HS-5 (cell line): ENCODE measurements around the gene BTLA.
"Not testable (repeated sequence)": the region's sequence is repeated elsewhere in the genome, so short reads cannot be mapped to it uniquely, and the experiment has no call there.

Source experiments
- DNase-seq: peaks from one replicate; pipeline ENCODE4 v3.0.0-alpha.2; 2012; ENCODE audit warnings: low read depth

BTLA gene

DNA sequence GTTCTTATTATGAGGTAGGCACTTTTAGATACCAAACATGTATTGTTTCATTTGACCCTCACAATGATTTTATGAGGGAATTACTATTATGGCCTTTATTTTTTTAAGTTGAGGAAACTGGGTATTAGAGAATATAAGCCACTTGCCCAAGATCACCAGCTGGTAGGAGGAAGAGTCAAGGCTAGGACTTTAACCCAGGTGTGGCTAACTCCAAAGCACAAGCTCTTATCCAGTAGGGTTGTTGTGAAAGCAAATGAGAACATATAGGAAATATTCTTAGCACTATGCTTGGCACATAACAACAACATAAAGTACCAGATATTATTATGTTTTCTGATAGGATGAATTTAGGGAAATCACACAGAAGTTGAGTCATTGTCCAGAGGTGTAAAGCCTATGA lies 7.9 kb downstream of the BTLA start:
- DNase-seq = no peak

DNA sequence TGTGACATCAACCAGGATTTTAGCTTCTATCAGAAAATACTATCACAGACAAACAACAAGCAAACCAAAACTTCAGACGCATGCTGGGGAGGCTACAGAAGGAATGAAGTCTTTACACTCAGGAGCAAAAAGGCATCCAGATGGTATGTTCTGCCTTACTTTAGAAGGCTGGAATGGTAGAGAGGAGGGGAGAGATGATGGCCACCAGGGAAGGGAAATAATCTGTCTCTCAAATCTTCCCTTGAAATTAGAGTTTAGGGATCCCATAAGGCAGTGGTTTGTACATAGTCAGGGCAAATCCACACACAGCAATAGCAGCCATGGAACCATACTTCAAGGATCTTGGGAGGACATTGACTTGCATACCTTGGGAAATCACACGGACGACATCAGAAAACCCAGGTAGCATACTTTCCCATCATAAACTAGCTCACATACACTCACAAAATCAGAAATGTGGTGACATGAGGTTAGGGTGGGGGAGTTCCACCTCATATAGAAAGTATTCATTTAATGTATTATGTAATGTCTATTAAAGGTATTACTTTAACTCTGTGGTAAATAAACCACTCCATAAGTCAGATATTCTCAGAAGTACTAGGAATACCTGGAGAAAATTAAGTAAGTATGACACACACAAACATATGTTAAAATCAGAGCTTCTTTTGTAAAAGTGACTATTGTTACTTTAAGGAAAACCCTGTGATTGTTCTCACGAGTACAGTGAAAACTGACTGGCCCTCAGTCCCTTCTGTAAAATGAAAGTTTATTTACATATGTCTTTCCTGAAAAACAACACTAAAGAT lies 9.4 kb downstream of the BTLA start:
- DNase-seq = no peak

DNA sequence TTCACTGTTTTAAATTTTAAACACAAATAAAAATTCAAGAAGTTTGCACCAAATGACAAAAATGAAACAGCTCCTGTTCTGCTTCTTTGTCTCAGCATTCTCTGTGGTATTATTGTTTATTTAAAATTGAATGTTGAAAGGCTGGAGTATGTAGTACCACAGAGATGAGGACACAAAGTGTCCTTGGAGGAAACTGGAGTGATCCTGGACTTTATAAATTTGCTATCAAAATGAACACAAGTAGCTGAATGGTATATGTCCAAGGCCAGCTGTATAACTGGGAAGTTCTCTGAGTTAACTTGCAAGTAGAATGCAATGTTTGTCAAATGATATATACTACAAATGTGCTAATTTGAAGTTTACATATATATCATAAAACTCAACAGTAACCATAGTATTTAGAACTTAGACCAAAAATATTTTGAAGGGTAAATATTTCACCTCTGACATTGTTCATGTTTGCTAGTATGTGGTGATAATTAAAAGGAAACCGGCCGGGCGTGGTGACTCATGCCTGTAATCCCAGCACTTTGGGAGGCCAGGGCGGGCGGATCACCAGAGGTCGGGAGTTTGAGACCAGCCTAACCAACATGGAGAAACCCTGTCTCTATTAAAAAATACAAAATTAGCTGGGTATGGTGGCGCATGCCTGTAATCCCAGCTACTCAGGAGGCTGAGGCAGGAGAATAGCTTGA lies 12.3 kb downstream of the BTLA start:
- no peak for DNase-seq

DNA sequence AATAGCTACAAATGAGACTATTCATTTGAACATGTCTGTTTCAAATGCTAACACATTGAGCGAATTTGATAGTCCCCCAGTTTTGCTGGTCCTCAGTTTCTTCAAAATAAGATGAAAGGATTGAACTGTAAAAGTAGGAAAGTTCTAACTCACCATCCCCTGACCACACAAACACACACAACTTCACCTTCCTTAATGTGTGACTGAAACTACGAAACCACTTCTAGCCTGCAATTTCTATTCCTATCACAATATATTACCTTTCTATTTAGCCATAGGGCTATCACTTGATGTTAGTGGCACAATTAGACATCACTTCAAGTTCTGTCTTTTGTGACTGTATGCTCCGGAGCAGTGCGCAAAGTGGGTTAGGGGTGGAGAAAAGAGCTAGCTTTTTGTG lies 14.9 kb downstream of the BTLA start:
- no peak for DNase-seq

DNA sequence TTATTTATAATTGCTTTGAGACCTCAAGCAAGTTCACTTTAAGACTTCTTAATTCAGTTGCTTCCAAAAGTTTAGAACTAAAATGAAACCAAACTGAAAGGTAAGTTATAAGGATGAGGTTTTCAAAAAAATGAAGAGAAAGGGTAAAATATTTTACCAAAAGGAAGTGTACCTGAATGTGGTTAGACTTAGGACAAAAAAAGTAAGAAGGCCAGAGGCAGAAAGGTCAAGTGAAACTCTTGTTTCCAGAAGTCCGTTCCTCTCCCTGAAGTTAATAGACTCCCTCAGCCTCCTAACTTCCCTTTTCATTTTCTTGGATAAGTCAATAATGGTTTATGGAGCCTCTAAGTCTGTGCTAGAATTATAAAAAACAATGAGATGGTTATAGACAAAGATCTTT lies 16.6 kb downstream of the BTLA start:
- DNase-seq = no peak

DNA sequence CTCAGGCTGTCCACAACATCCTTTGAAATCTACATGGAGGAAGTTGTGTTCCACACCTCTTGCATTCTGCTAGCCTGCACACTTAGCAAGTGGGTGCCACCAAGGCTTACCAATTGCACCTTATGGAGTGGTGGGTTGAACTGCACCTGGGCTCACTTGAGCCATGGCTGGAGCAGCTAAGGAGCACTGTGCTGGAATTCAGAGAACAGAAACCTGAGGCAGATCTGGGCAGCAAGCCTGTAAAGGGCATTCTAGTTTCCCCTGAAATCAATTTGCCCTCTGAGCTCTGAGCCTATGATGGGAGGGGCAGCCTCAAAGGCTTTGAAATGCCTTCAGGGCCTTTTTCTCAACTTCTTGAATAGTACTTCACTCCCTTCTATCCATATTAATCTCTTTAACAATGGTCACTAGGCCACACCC lies 18.0 kb downstream of the BTLA start:
- DNase-seq = no peak

DNA sequence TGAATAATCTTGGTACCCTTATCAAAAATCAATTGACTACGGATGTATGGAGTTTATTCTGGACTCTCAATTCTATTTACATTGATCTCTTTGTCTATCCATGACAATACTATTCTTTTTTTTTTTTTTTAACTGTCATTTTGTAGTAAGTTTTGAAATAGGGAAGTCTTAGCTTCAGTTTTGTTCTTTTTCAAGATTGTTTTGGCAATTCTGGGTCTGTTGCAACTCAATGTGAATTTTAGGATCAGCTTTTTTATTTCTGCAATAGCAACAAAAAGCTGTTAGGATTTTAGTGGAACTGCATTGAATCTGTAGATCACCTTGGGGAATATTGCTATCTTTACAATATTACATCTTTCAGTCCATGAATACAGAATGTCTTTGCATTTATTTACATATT lies 21.4 kb downstream of the BTLA start:
- no peak for DNase-seq

DNA sequence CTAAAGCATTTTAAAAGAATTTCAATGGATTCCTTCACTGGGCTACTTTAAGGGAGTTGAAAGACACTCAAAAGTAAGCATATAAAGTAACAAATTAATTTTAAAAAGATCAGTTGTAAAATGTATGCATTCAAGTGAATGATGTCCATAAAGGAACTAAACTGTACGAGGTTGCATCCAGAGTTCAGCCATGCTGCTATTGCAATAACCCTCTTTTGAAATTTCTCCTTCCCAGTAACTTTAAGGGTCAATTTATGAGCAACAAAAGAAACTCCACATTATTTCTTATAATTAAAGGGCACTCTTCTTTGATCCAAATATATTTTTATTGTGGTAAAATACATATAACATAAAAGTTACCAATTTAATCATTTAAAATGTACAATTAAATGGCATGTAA lies 22.9 kb downstream of the BTLA start:
- DNase-seq = no peak

DNA sequence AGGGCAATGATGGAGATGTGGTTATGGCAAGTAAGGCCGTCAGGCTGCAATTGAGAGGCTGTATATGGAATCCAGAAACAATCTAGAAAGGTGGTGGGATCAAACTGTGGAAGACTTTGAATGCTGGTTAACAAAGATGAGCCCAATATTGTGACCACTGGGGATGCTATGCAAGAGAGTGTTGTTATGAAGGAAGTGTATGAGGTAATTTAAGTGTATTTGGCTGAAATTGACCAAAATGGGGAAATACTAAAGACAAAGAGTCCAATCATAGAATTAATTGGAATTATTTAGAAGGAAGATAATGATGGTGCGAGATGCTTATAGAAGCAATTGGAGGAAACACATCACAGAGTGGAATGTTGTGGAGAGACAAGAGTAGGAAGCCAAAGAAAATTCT lies 24.5 kb downstream of the BTLA start:
- DNase-seq = no peak

DNA sequence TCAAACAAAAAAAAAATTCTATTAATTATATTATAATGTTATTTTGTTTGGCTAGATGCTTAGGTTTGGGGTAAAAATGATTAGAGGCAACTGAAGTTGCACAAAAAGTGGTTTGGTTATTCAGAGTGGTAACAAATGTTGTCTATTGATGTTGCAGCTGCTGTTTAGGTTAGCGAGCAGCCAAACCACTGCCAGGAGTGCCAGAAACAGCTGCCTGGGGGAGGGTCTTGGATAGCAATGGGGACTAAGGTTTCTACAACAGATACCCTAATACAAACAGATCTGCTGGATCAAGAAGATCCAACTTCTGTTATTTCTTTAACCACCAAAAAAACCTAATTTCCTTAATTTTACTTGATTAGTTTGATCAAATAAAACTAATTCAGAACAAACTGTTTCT lies 26.6 kb downstream of the BTLA start:
- DNase-seq = no peak

DNA sequence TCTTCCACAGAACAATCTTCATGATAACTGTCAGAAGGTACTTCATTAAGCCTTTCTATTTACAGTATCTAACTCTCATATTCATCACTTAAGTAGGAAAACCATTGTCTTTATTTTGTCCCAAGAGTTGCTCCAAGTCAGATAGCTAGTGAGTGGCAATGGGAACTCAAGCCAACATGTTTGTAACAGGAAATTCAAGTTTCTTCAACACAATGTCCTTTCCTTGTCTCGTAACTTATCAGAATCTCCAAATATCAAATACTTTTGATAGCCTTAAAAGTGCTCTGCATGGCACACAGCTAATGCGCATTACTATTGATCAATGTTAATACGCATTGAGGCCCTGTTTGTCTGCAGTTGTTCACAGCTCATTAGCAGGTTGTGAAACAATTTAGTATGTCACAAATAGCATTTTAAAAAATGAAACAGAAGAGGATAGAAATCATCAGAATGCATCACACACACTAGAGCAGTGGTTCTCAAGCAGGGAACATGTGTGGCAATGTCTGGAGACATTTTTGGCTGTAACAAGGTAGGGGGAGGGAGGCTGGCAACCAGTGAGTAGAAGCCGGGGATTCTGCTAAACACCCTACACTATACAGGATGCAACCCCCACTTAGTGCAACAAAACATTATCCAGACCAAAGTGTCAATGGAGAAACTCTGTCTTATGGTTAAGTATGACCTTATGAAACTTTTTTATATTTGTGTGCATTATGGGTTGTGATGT lies 27.5 kb downstream of the BTLA start:
- no peak for DNase-seq

DNA sequence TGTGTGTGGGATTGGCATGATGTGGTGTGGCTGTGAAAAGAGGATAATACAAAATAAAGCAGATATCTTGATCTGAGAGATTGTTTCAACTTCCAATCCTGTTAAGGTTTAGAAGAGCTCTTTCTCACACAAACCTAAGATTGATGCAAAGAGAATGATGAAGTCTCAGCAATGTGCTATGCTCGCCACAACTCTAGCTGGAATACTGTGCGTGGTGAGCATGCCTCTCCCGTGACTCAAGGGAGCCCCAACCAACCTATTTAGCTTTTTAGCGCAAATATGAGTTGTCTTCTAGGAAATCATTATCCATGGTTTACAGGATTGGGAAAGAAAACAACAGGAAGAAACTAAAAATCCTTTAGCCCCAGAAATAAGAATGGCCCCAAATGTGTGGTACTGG lies 28.5 kb downstream of the BTLA start:
- DNase-seq = no peak

DNA sequence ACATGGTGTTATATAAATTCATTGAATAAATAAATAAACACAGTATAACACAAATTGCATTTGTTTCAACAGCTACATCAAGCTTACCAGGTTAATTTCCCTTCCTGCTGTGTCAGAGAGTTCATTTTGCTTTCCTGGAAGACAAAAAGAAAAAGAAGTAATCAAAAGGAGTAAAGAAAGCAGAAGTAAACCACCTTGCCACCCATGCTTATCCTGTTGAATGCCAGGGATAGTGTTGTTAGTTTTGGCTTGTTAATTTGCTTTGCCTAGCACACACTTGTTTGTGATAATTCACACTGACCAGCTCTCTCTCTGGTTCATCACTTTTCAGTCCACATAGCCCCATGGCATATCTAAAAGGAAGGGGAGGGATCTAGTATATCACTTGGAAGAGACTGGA lies 29.6 kb downstream of the BTLA start:
- DNase-seq = no peak

DNA sequence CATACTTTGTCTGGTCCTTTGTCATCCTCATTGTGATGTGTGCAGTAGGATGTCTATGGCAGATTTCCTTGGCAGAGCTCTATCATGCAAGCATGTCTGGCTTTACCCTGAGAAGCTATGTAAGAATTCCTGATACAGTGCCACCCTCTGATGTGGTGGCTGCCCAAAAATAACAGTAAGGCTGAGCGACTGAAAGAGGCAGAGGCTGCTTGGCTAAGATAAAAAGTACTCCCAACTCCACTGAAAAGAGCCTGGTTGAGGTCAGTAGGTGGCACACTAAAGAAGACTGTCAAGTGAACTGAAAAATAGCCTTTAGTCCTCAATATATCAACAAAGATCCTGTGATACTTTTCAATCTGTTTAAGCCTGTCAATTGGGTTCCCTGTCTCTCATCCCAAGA lies 31.7 kb downstream of the BTLA start:
- DNase-seq = no peak

DNA sequence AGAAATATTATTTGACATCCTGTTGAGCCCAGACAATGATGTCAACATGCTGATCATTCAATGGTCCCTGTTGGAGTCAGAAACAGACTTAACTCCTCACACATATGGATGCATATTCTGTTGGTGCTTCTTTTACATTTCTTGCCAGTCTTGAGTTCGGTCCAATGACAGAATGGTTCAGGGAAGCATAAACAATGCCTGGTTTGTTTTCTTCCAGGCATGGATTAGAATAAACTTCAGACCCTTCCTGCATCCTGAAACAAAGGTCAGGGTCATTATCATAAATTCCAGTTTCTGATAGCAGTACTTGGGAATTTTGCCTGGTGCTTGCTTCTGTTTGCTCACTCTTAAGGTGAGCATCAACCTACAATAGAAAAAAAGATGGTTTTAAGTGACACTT lies 33.3 kb downstream of the BTLA start:
- no peak for DNase-seq

DNA sequence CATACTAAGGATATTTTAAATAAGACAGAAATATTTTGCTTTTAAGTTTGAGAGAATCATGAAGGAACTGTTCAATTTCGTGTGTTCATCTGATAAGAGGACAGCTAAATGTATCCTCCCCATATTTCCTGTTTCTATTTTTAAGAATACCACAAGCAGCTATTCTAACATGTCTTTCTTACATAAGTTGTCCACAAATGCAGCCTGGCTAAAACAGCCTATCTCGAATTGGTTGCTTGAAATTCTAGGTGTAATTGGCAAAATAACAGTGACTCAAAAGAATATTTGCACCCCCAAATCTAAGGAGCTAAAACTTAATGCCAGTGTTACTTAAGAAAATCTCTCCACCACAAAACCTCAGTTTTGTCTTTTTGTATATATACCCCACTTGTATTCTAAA lies 35.0 kb downstream of the BTLA start:
- no peak for DNase-seq

DNA sequence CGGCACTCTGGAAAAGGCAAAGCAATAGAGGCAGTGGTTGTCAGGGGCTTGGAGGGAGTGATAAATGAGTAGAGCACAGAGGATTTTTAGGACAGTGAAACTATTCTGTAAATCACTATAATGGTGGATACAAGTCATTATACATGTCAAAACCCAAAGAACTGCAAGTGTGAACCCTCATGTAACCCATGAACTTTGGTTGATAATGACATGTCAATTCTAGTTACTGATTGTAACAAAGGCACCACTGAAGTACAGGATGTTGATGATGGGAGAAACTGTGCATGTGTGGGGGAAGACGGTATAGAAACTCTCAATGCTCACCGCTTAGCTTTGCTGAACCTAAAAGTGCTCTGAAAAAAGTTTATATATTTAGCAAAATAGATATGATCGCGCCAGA lies 36.0 kb downstream of the BTLA start:
- DNase-seq = no peak

DNA sequence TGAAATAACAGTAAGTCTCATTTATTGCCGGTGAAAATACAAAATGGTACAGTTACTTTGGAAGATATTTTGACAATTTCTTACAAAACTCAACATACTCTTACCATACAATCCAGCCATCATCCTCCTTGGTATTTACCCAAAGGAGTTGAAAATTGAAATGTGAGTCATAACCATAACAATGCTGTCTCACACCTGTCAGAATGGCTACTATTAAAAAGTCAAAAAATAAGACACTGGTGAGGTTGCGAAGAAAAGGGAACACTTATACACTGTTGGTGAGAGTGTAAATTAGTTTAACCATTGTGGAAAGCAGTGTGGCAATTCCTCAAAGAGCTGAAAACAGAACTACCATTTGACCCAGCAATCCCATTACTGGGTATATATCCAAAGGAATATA lies 37.5 kb downstream of the BTLA start:
- DNase-seq = not testable (repeated sequence)

DNA sequence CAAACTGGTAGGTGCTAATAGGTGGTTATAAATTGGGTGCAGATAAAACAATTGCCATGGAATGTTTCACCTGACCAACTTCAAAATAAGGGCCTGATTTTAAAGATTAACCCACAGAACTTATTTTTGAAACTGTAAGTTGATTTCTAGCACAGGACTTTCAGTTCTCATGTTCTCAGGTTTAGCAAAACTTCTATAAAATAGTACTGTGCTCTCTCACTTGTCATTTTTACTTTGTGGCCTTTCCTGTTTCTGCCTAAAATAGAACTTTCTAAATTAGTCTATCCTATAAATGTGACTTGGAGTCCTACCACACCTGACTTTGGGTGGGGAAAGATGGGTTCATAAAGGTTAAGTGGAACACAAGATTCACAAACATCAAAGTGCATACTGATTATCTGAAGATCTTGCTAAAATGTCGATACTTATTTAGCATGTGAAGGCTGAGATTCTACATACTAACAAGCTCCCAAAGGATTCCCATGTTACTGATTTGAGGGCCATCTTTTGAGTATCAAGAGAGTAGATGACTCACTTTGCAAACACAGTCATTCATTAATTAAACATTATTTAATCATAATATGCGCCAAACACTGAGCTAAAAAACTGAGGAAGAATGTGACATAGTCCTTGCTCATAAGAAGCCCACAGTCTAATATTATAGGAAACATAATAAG lies 38.6 kb downstream of the BTLA start:
- DNase-seq = no peak

DNA sequence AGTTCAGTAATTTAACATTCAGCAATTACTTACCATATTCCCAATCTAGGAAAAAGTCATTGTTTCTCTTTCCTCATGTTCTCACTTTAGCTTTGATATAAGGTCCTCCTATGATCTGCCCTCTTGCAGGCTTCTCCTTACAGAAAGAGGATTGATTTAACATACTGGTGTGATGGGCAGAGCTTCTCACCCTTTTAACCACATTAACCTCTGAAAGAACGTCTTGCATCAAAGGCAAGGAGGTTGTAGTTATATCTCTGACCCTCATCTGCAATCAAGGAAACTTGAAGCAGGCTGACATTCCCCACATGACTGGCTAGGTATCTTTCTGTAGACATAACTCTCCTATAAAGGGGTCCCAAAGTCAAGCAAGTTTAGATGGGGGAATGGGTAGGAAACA lies 39.5 kb downstream of the BTLA start:
- DNase-seq = no peak

DNA sequence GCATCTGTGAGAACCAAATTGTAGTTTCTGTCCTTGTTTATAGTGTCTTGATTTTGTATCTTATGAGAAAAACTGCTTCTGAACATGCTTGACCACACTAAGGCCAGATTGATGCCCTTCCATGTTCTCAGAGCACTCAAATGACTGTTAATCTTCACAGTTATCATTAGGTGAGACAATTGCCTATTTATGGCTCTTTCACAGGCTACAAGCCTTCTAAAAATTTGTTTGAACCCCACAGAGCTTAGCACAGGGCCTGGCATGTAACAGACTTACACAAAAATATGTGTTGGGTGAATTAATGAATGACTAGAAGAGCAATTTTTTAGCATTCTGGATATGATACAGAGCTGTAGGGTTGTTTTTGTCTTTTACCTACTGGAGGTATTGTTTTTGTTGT lies 43.1 kb downstream of the BTLA start:
- DNase-seq = no peak

DNA sequence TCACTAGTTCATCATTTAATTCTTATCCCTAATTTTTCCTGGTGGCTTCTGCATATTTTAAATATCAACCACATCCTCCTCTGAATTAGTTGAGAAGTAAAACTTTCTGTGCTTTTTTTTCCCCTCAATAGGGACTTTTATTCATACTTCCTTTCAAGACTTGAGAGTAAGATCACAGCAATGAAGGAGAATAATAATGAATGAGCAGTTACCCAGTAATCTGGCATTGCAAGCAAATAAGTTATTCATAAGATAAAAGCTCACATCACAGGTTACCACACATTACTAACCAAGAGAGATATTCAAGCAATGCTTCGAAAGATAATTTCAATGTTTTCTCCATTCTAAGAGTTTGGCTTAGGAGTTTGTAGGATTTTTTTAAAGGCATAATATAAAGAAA lies 50.3 kb downstream of the BTLA start:
- DNase-seq = no peak

DNA sequence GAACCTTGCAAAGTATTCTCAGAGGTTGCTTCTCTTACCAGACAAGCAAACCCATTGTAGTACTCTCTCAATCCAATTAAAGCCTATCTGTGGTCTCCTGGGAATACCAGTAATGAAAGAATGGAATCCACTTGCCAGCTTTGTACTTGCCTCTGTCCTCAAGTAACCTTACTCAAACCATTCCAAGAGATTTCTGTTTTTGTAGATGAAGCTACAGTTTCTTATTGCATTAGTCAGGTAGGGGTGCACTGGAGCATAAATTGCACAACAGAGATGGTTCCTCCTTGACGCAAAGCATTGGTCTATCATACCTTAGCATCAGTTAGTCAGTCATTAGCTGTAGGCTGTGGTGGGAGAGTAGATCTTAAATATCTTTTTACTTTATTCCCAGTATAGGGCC lies 52.9 kb downstream of the BTLA start:
- no peak for DNase-seq
